ENCODE data around the gene GCN1. TPM values are rescaled to one million over a fixed set of nuclear protein-coding genes. Genes with fewer than 3 reads are reported as not detected.

GCN1 gene
- total RNA-seq, 1 donor from 2014 or later, result 134 TPM

DNA sequence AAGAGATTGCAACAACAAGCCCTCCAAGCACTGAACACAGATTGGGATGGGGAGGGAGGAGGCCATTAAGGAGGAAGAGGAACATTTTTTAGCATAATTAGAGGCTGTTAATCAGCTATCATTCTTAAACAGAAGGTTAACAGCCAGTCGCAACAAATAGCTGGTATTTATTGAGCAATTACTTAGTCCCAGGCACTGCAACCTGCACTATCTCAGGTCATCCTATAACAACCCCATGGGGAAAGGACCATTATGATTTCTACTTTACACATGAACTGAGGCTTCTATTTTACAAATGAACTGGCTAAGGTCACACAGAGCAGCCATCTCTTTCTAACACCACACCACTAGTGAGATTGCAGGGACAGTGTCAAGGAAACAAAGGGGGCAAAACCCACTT lies 88.4 kb downstream of the GCN1 start:
- peaks cover 27% of the 10 kb centered on the region for H3K36me3 Mint-ChIP-seq
- H3K27ac Mint-ChIP-seq, result no peak overlapping the region
- peaks cover 9% of the 10 kb centered on the region for H3K4me1 Mint-ChIP-seq
- H3K4me3 Mint-ChIP-seq, result no peak overlapping the region
- H3K27me3 Mint-ChIP-seq (ENCODE audit: low read depth), result no peaks in the 10 kb centered on the region
- DNase-seq (ENCODE audit: low spot score in 2 of 2, unreplicated experiment in 2 of 2), result no peak
- TF ChIP-seq, protein P1, sequence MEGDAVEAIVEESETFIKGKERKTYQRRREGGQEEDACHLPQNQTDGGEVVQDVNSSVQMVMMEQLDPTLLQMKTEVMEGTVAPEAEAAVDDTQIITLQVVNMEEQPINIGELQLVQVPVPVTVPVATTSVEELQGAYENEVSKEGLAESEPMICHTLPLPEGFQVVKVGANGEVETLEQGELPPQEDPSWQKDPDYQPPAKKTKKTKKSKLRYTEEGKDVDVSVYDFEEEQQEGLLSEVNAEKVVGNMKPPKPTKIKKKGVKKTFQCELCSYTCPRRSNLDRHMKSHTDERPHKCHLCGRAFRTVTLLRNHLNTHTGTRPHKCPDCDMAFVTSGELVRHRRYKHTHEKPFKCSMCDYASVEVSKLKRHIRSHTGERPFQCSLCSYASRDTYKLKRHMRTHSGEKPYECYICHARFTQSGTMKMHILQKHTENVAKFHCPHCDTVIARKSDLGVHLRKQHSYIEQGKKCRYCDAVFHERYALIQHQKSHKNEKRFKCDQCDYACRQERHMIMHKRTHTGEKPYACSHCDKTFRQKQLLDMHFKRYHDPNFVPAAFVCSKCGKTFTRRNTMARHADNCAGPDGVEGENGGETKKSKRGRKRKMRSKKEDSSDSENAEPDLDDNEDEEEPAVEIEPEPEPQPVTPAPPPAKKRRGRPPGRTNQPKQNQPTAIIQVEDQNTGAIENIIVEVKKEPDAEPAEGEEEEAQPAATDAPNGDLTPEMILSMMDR (IDR thresholded peaks at IDR 0.05; ENCODE audit: unreplicated experiment), result no peak
- H3K9me3 Mint-ChIP-seq, result no peaks in the 10 kb centered on the region

DNA sequence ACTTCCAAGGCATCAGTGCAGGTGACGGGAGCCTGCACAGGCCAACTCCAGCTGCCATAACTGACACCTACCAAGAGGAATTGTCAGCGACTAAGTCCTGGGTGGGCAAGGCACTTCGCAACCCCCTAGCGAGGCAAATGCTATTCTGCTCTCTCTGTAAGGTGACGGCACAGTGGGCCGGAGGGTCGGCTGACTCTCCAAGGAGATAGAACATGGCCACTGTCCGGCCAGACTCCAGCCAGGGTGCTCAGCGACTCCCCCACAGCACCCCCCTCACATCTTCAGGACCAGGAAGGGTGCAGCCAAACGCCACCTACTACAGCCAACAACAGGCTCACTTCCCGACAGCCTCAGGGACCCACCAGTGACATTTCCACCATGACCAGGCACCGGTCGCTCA lies 91.1 kb downstream of the GCN1 start:
- peaks cover 24% of the 10 kb centered on the region for H3K36me3 Mint-ChIP-seq
- no peaks in the 10 kb centered on the region for H3K27me3 Mint-ChIP-seq (ENCODE audit: low read depth)
- TF ChIP-seq, protein P1 (IDR thresholded peaks at IDR 0.05; ENCODE audit: unreplicated experiment), result no peak
- peaks cover 11% of the 10 kb centered on the region for H3K4me1 Mint-ChIP-seq
- no peak overlapping the region for H3K4me3 Mint-ChIP-seq
- H3K27ac Mint-ChIP-seq, result no peak overlapping the region
- no peak for DNase-seq (ENCODE audit: low spot score in 2 of 2, unreplicated experiment in 2 of 2)
- no peaks in the 10 kb centered on the region for H3K9me3 Mint-ChIP-seq

DNA sequence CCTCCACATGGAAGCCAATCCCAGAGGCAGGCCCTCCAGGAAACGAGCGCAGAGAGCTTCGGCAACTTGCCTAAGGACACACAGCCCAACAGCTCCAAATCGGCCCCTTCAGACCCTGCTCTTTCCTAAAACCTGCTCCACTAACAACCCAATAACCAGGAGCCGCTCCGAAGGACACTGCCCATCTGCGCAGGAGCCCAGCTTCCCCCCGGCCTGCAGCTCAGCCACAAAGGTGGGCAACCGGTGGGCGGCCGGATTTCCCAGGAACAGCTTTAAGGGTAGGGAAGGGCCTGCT lies 91.5 kb downstream of the GCN1 start:
- H3K9me3 Mint-ChIP-seq, result no peaks in the 10 kb centered on the region
- TF ChIP-seq, protein P1 (IDR thresholded peaks at IDR 0.05; ENCODE audit: unreplicated experiment), result no peak
- H3K27me3 Mint-ChIP-seq (ENCODE audit: low read depth), result no peaks in the 10 kb centered on the region
- peaks cover 11% of the 10 kb centered on the region for H3K4me1 Mint-ChIP-seq
- H3K27ac Mint-ChIP-seq, result no peak overlapping the region
- no peak overlapping the region for H3K4me3 Mint-ChIP-seq
- no peak for DNase-seq (ENCODE audit: low spot score in 2 of 2, unreplicated experiment in 2 of 2)
- H3K36me3 Mint-ChIP-seq, result peaks cover 24% of the 10 kb centered on the region

DNA sequence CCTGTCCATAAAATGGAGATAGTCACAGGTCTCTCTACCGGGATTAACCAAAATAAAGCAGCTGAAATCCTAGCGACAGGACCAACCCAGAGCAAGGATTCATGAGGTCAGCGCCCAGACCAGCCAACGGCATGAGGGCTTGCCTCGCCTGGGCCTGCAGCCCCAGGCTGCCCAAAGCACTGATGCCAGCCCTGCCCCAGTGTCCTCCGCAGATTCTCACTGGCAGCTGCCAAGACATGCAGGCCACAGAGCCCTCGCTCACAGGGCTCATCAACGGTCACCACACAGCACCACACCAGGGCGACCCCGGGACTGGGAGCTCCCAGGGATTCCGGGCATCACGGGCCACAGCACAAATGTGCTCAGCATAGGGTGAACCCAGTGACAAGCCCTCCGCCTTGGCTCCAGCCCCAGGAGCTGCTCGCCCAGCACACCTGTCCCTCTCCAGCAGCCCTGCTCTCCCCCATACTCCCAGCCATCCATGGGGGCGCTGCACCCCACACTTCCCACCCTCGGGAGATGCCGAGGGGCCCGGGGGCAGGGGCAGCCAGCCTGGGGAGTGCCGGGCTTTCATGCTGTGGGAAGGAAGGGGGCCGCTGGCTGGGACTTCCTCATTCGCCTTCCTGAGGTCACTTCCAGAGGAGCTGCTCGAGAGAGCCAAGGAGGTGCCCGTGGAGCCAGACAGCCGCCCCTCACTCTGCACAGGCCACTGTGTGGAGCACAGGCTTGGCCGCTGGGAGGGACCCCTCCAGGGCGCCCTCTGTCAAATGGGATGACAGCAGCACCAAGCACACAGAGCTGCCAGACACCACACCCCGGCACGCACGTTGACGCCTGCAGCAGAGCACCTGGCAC lies 92.1 kb downstream of the GCN1 start:
- Mint-ChIP-seq H3K9me3 (no peaks in the 10 kb centered on the region), H3K27ac (peak overlapping the region; percentile 43), H3K4me1 (peaks cover 11% of the 10 kb centered on the region), H3K36me3 (peaks cover 22% of the 10 kb centered on the region), H3K4me3 (no peak overlapping the region), H3K27me3 (ENCODE audit: low read depth) (no peaks in the 10 kb centered on the region)
- DNase-seq (ENCODE audit: low spot score in 2 of 2, unreplicated experiment in 2 of 2), result no peak
- TF ChIP-seq, protein P1 (IDR thresholded peaks at IDR 0.05; ENCODE audit: unreplicated experiment), result no peak

DNA sequence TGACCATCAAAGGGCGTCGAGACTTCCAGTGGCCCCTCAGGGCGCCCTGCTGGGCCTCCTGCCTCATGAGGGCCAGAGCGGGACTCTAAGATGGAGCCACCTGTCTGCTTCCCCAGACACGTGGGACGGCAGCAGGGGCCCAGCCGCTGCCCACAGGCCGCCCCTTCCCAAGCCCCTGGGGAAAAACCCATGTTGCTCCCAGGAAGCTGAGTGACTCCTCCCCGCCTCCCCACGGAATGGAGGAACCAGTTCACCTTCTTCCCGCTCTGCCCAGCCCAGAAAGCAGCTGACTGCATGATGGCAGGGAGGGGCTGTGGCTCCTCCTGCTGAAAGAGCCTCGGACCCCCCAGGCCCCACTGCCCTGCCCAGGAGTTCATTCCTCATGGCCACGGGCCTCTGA lies 92.9 kb downstream of the GCN1 start:
- Mint-ChIP-seq H3K27ac (peak overlapping the region; percentile 78), H3K27me3 (ENCODE audit: low read depth) (no peaks in the 10 kb centered on the region)
- TF ChIP-seq, protein P1 (IDR thresholded peaks at IDR 0.05; ENCODE audit: unreplicated experiment), result no peak

More for the DNA sequence above, 92.9 kb downstream of the GCN1 start:
- DNase-seq (ENCODE audit: low spot score in 2 of 2, unreplicated experiment in 2 of 2), result no peak
- H3K36me3 Mint-ChIP-seq, result peaks cover 23% of the 10 kb centered on the region
- H3K9me3 Mint-ChIP-seq, result no peaks in the 10 kb centered on the region
- H3K4me3 Mint-ChIP-seq, result no peak overlapping the region
- H3K4me1 Mint-ChIP-seq, result peaks cover 11% of the 10 kb centered on the region
